CMK (cell line): ENCODE data around the gene ADORA1.

Experiments used
- DNase-seq: peaks from one replicate; pipeline ENCODE4 v3.0.0-alpha.2; 2010; ENCODE audit warnings: low read depth

Gene ADORA1

GRCh38 chr1:203159844-203160243 is 32.3 kb downstream of the ADORA1 start:
- DNase-seq = no peak

GRCh38 chr1:203161175-203161574 is 33.6 kb downstream of the ADORA1 start:
- no peak for DNase-seq

- no peak for DNase-seq
These were observed 34.2 kb downstream of the ADORA1 start for GRCh38 chr1:203161703-203162102.

- no peak for DNase-seq
These were observed 34.9 kb downstream of the ADORA1 start for GRCh38 chr1:203162403-203162802.

- peak; percentile 11 for DNase-seq
These were observed 36.5 kb downstream of the ADORA1 start for GRCh38 chr1:203163891-203164635.

- DNase-seq = no peak
These were observed 37.7 kb downstream of the ADORA1 start for GRCh38 chr1:203165101-203165799.

- no peak for DNase-seq
These were observed 38.3 kb downstream of the ADORA1 start for GRCh38 chr1:203165800-203166161.

- DNase-seq = no peak
These were observed 38.8 kb downstream of the ADORA1 start for GRCh38 chr1:203166192-203166940.

GRCh38 chr1:203167026-203167912 is 39.7 kb downstream of the ADORA1 start:
- DNase-seq = no peak

GRCh38 chr1:203167913-203168200 is 40.3 kb downstream of the ADORA1 start:
- DNase-seq = no peak

- no peak for DNase-seq
These were observed 40.8 kb downstream of the ADORA1 start for GRCh38 chr1:203168256-203168786.

GRCh38 chr1:203168991-203169390 is 41.5 kb downstream of the ADORA1 start:
- no peak for DNase-seq

GRCh38 chr1:203169770-203170520 is 42.4 kb downstream of the ADORA1 start:
- no peak for DNase-seq

GRCh38 chr1:203170625-203171330 is 43.3 kb downstream of the ADORA1 start:
- DNase-seq = no peak

GRCh38 chr1:203171341-203172183 is 44.0 kb downstream of the ADORA1 start:
- DNase-seq = no peak

- DNase-seq = peak; percentile 50
These were observed 44.9 kb downstream of the ADORA1 start for GRCh38 chr1:203172184-203173010.

- no peak for DNase-seq
These were observed 45.6 kb downstream of the ADORA1 start for GRCh38 chr1:203173011-203173555.

GRCh38 chr1:203173566-203173965 is 46.0 kb downstream of the ADORA1 start:
- DNase-seq = no peak
